Panc1 (cell line): Measurements from ENCODE around the gene TERT. TPM values are rescaled to one million over a fixed set of nuclear protein-coding genes. Genes with fewer than 3 reads are reported as not detected.
A peak's percentile ranks its signal among the peaks of the same experiment; 100 is the strongest.

Experiments used
- ATAC-seq: fragments of 200-7000 bp; cut with Tn5 transposase; 2 replicates; pipeline ENCODE4 v1.9.1; 2020; ENCODE audit warnings: mild to moderate bottlenecking, moderate library complexity
- BruUV-seq: library from RNA; stranded (reverse); fragments of 400-500 nt; replicated peaks from 2 replicates; lab custom pipeline; 2021; lab: Mats Ljungman, UMichigan
- CTCF ChIA-PET: fragments of 300-600 bp; sonication (Branson Sonifier 250); formaldehyde crosslinking; loops from one replicate; lab custom pipeline; 2022; ENCODE audit warnings: antibody characterized with exemption; lab: Charles Lee
- POLR2A ChIA-PET: fragments of 300-600 bp; sonication (Branson Sonifier 250); formaldehyde crosslinking; loops from one replicate; lab custom pipeline; 2022; ENCODE audit warnings: antibody characterized with exemption; lab: Charles Lee
- DNase-seq: peaks from one replicate; pipeline ENCODE4 v3.0.0-alpha.2; 2010; ENCODE audit warnings: low read depth, low spot score
- H3K27ac ChIP-seq: 2 replicates; pipeline ENCODE4 v1.5.1; 2011; ENCODE audit warnings: mild to moderate bottlenecking, low read length, inconsistent platforms
- H3K27me3 ChIP-seq: fragments of 200-500 bp; sonication (Bioruptor generic); 2 replicates; pipeline ENCODE4 v1.6.0; 2014; ENCODE audit warnings: low read length, inconsistent platforms; ENCODE audit not compliant: control insufficient read depth, insufficient read depth
- H3K36me3 ChIP-seq: fragments of 200-500 bp; sonication (Bioruptor generic); 2 replicates; pipeline ENCODE4 v1.5.1; 2014; ENCODE audit warnings: inconsistent platforms, mild to moderate bottlenecking, low read length, moderate library complexity; ENCODE audit not compliant: control insufficient read depth, insufficient read depth
- H3K4me1 ChIP-seq: 2 replicates; pipeline ENCODE4 v1.5.1; 2011; ENCODE audit warnings: inconsistent platforms, mild to moderate bottlenecking, low read length, moderate library complexity; ENCODE audit not compliant: control insufficient read depth, insufficient read depth
- H3K4me3 ChIP-seq, 2 experiments: 2 replicates each; pipeline ENCODE4 v1.5.1; 2011 to 2012; ENCODE audit warnings: low read depth in 2 of 2, low read length in 2 of 2, mild to moderate bottlenecking in 2 of 2, inconsistent platforms in 1 of 2, moderate library complexity in 1 of 2
- H3K9me3 ChIP-seq: fragments of 200-500 bp; sonication (Bioruptor generic); 2 replicates; pipeline ENCODE4 v1.5.1; 2014; ENCODE audit warnings: low read depth, mild to moderate bottlenecking, inconsistent platforms, low read length, moderate library complexity; ENCODE audit not compliant: control insufficient read depth, insufficient read depth
- POLR2AphosphoS5 ChIP-seq: IDR thresholded peaks from 2 replicates; pipeline ENCODE4 v1.6.1; 2012; ENCODE audit warnings: mild to moderate bottlenecking, low read depth, low read length, moderate library complexity
- SIN3A ChIP-seq: IDR thresholded peaks from 2 replicates; pipeline ENCODE4 v1.6.1; 2012; ENCODE audit warnings: low read depth, mild to moderate bottlenecking, low read length, moderate library complexity, borderline replicate concordance; ENCODE audit not compliant: insufficient read depth
- TCF7L2 ChIP-seq: IDR thresholded peaks from 2 replicates; pipeline ENCODE4 v1.6.1; 2011; ENCODE audit warnings: mild to moderate bottlenecking, low read depth, low read length, inconsistent platforms
- in situ Hi-C: cut with HindIII; loops from 2 replicates; pipeline ENCODE4 v1.10.0; 2016; ENCODE audit warnings: low sequenced_read_pairs, low pct_unique_long_range_greater_than_20kb
- intact Hi-C: fragments of 100-400 bp; cut with micrococcal nuclease; formaldehyde crosslinking; loops from one replicate; pipeline ENCODE4 v1.10.0; 2022; ENCODE audit not compliant: unreplicated experiment
- total RNA-seq: library from RNA; stranded (reverse); gene quantifications from one replicate; pipeline ENCODE4 v1.2.1, GENCODE V29; 2021; ENCODE audit not compliant: unreplicated experiment
- TF ChIP-seq, protein P1 (sequence below): fragments of 450-650 bp; IDR thresholded peaks from 2 replicates; pipeline ENCODE4 v1.5.1; 2017; ENCODE audit warnings: mild to moderate bottlenecking
- TF ChIP-seq, protein P2 (sequence below), 2 experiments: IDR thresholded peaks; 2 replicates each; pipeline ENCODE4 v1.6.1; 2011 to 2012; ENCODE audit warnings: low read depth in 2 of 2, control low read depth in 1 of 2, low read length in 1 of 2, mild to moderate bottlenecking in 1 of 2, moderate library complexity in 1 of 2; ENCODE audit not compliant: insufficient read depth in 1 of 2

TERT gene
- total RNA-seq, 1 experiment from 2014 or later = 8.9 TPM

- intact Hi-C loops = loop anchor here (10.0 kb wide), 1 partner anchor 85 kb away; no protein-coding TSS in a partner anchor
- Histone ChIP-seq H3K9me3 (no peaks in the 10 kb centered on the region), H3K27me3 (no peaks in the 10 kb centered on the region; the same call in 1 of the 2 replicates), H3K27ac (no peak overlapping the region), H3K4me1 (no peaks in the 10 kb centered on the region), H3K4me3 (no peak overlapping the region), H3K36me3 (no peaks in the 10 kb centered on the region)
- ATAC-seq (no peak), DNase-seq (no peak)
- in situ Hi-C loops = no loop called here
- POLR2A ChIA-PET = no interaction called here
- no TSS peak for BruUV-seq
- CTCF ChIA-PET = interaction anchor here (0.6 kb wide), 1 partner anchor 165 kb away, joined by 3 read pairs; no protein-coding TSS in a partner anchor
- no peak for TF ChIP-seq TCF7L2
- no peak for TF ChIP-seq SIN3A
- TF ChIP-seq, protein P1, sequence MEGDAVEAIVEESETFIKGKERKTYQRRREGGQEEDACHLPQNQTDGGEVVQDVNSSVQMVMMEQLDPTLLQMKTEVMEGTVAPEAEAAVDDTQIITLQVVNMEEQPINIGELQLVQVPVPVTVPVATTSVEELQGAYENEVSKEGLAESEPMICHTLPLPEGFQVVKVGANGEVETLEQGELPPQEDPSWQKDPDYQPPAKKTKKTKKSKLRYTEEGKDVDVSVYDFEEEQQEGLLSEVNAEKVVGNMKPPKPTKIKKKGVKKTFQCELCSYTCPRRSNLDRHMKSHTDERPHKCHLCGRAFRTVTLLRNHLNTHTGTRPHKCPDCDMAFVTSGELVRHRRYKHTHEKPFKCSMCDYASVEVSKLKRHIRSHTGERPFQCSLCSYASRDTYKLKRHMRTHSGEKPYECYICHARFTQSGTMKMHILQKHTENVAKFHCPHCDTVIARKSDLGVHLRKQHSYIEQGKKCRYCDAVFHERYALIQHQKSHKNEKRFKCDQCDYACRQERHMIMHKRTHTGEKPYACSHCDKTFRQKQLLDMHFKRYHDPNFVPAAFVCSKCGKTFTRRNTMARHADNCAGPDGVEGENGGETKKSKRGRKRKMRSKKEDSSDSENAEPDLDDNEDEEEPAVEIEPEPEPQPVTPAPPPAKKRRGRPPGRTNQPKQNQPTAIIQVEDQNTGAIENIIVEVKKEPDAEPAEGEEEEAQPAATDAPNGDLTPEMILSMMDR = no peak
- TF ChIP-seq, protein P2, sequence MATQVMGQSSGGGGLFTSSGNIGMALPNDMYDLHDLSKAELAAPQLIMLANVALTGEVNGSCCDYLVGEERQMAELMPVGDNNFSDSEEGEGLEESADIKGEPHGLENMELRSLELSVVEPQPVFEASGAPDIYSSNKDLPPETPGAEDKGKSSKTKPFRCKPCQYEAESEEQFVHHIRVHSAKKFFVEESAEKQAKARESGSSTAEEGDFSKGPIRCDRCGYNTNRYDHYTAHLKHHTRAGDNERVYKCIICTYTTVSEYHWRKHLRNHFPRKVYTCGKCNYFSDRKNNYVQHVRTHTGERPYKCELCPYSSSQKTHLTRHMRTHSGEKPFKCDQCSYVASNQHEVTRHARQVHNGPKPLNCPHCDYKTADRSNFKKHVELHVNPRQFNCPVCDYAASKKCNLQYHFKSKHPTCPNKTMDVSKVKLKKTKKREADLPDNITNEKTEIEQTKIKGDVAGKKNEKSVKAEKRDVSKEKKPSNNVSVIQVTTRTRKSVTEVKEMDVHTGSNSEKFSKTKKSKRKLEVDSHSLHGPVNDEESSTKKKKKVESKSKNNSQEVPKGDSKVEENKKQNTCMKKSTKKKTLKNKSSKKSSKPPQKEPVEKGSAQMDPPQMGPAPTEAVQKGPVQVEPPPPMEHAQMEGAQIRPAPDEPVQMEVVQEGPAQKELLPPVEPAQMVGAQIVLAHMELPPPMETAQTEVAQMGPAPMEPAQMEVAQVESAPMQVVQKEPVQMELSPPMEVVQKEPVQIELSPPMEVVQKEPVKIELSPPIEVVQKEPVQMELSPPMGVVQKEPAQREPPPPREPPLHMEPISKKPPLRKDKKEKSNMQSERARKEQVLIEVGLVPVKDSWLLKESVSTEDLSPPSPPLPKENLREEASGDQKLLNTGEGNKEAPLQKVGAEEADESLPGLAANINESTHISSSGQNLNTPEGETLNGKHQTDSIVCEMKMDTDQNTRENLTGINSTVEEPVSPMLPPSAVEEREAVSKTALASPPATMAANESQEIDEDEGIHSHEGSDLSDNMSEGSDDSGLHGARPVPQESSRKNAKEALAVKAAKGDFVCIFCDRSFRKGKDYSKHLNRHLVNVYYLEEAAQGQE (IDR thresholded peaks at IDR 0.05; ENCODE audit: insufficient read depth in 1 of 2, low read depth in 2 of 2, low read length in 1 of 2) = no peak
- no peak for TF ChIP-seq POLR2AphosphoS5
Measured at GRCh38 chr5:1249366-1250280, 45.2 kb downstream of the TERT start.

DNA sequence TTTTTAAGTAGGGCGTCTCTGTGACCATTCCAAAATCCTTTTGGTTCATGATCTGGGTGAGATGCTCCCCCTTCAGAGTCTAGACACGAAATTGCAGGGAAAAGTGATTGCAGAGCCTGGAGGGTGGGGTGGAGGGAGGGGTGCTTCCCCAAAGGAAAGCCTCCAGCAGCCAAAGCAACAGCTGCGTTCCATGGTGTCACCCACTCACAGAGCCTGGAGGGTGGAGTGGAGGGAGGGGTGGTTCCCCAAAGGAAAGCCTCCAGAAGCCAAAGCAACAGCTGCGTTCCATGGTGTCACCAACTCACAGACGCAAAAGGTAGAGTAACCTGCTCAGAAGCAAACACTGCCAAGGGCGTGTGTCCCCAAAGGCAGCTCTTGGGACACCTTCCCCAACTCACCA lies 47.1 kb downstream of the TERT start:
- no peaks in the 10 kb centered on the region; the same call in 1 of the 2 replicates for H3K27me3 ChIP-seq
- H3K36me3 ChIP-seq = no peaks in the 10 kb centered on the region
- H3K4me1 ChIP-seq = no peaks in the 10 kb centered on the region
- no peak overlapping the region for H3K4me3 ChIP-seq
- TF ChIP-seq POLR2AphosphoS5 (no peak), SIN3A (no peak), TCF7L2 (no peak)
- TF ChIP-seq, protein P1 = no peak
- TF ChIP-seq, protein P2 (IDR thresholded peaks at IDR 0.05; ENCODE audit: insufficient read depth in 1 of 2, low read depth in 2 of 2, low read length in 1 of 2) = 0 out of 4 replicates have a peak, but pooled peaks of 1 of the 2 experiments have one; percentile 20
- ChIA-PET POLR2A (no interaction called here), CTCF (interaction anchor here (0.6 kb wide), 1 partner anchor 38 kb away, joined by 3 read pairs; no protein-coding TSS in a partner anchor)
- BruUV-seq = no TSS peak
- in situ Hi-C loops = no loop called here
- H3K27ac ChIP-seq = no peak overlapping the region
- DNase-seq = no peak
- H3K9me3 ChIP-seq = no peaks in the 10 kb centered on the region
- intact Hi-C loops = loop anchor here (10.0 kb wide), 1 partner anchor 83 kb away; no protein-coding TSS in a partner anchor
- no peak for ATAC-seq
